HS-5 (cell line): ENCODE results near the gene DENND2D.

ENCODE experiments used
- DNase-seq: peaks from one replicate; pipeline ENCODE4 v3.0.0-alpha.2; 2012; ENCODE audit warnings: low read depth

The DENND2D gene

GRCh38 chr1:111202707-111203623 lies 2.5 kb upstream of the DENND2D start:
- no peak for DNase-seq

GRCh38 chr1:111202366-111202706 lies 1.9 kb upstream of the DENND2D start:
- no peak for DNase-seq

DNA sequence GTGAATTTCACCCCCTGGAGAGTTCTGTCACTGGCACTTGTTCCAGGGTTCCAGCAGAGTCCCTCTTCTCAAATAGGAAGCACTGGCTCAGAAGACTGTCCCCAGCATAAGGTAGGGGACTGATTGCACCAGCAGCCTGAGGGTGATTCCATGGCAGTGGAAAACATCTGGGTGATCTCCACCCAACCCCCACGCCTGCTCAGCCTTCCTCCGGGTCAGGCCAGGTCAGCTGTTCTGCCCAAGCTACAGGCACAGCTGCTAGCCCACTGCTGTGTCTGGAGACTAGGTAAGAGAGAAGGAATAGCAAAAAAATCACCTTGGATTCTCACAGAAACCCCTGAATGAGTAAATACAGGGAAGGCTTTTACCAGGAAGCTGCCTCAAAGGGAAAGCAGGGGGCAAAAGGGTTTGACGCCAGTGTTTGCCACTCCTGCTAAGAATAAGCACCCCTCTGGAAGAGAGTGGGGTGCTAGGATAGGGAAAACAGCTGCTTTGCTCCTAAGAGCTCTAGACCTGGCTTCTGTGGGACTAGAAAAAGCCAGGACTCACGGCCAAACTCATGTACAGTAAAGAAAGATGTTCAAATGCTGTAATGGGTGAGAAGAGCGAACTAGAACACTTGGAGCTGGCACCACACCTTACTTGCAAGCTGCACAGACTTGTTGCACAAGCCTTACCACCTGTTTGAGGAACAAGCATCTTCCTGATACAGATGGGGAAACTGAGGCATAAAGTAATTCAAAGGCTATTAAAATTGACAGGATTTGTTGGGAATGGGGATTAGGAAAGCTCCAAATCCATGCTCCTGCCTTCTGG lies 1.0 kb upstream of the DENND2D start:
- no peak for DNase-seq

- no peak for DNase-seq
Observed at GRCh38 chr1:111200802-111201161, 336 bp upstream of the DENND2D start.

DNA sequence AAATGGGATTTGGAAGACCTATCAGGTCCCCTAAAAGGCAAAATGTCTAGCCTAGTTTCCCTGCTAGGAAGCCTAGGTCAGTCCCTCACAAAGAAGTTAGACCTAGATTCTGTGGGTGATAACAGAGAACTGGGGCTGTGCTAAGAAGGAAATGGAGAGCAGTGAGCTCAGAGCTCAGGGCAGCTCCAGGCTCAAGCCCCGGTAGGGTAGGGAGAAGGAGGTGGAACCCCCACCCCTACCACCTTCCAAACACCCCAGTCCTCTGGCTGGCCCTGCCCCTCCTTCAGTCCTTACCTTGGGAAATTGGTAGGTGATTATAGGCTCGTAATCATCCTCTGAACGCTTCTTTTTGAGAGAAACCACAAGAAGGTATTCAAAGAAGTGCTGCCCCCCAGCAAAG lies 1.1 kb downstream of the DENND2D start:
- no peak for DNase-seq

DNA sequence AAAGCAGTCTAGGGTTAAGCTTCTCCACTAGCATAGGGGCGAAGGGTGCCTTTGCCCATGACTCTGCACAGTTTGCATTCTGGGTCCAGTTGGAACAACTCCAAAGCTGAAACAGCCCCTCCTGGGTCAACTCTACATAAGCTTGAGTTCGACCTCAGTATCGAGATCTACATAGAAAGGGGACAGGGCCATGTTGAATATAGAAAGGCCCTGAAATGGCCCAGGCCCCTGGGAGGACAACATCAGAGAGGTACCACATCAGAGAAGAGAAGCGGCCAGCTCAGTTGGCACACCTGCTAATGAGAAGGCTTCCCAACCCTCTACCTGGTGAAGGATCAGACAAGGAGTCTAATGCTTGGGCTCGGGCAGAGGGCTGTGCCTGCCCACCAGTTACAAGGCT lies 1.6 kb downstream of the DENND2D start:
- DNase-seq: no peak

DNA sequence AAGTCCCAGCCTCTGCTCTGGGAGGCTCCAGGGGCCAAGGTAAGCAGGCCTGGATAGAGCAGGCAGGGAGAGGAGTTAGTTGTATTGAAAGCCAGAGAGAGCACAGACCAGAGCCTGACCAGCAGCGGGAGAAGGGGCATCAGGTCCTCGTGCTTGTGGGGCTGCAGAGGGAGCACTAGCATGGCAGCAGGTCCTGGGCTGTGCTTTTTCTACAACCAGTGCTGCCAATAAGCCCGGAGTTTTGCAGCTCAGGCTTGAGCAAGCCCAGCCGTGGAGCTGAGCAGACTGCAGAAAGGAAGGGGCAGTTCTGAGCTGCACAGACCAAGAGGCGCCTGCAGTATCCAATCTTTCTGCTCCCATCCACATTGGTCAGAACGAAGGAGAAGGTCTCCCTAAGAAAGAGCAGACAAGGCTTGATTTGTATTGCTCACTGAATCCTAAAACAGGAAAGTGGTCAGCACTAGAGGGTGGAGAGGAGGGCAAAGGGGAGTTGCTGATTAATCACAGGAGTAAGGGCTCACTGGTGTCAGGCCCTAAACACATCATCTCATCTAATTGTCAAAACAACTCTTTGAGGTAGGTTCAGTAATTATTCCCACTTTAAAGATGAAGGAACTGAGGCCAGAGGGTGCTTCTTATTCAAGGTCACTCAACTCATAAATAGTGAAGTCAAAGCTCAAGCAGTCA lies 2.7 kb downstream of the DENND2D start:
- no peak for DNase-seq

DNA sequence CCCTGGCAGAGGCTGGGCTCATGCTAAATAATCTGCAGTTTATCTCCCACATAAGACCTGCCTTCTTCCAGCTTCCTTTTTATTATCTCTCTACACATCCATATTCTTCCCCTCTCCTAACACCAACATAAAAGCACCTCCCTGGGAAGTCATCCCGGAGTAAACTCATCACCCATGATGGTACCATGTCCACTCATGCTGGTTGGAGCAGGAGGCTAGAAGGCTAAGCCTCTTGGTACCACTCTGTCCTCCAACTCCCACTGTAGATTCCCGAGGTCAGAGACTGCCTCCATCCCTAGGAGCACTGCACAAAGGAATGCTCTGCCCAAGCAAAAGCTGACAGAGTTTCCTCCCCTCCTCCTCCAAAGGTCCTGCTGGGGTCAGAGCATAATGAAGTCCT lies 4.2 kb downstream of the DENND2D start:
- DNase-seq: no peak

GRCh38 chr1:111195002-111195684 lies 5.3 kb downstream of the DENND2D start:
- DNase-seq: no peak

DNA sequence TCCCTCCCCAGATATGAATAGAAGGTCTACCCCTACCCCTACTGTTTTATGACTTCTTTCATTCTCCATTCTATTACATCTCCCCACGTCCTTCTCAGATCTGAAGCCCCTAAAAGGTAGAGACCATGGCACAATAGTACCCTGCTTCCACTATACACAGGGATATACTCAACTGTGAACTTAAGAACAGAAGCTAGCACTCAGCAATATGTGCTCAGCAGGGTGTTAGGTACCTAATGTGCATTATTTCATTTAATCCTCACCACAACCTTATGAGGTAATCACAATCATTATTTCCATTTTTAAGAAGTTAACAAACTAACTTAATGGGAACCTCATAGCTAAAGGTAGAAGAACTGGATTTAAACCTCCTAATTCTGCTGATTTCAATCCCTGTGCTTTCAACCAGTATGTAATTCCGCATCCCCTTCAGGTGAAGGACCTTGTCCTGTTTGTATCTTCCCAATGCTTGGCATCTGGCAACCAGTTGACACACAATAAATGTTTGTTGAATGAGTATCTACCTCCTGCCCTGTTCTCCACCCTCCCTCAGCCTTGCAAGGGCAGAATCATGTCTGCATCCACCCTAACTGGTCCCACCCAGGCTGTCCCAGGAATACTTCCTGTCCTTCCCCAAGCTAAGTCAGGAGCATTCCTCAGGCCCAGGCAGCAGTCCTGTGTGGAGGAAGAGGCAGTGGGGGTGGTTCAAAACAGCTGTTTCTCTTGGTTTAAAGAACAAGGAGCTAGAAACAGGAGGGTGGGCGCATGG lies 6.5 kb downstream of the DENND2D start:
- no peak for DNase-seq

DNA sequence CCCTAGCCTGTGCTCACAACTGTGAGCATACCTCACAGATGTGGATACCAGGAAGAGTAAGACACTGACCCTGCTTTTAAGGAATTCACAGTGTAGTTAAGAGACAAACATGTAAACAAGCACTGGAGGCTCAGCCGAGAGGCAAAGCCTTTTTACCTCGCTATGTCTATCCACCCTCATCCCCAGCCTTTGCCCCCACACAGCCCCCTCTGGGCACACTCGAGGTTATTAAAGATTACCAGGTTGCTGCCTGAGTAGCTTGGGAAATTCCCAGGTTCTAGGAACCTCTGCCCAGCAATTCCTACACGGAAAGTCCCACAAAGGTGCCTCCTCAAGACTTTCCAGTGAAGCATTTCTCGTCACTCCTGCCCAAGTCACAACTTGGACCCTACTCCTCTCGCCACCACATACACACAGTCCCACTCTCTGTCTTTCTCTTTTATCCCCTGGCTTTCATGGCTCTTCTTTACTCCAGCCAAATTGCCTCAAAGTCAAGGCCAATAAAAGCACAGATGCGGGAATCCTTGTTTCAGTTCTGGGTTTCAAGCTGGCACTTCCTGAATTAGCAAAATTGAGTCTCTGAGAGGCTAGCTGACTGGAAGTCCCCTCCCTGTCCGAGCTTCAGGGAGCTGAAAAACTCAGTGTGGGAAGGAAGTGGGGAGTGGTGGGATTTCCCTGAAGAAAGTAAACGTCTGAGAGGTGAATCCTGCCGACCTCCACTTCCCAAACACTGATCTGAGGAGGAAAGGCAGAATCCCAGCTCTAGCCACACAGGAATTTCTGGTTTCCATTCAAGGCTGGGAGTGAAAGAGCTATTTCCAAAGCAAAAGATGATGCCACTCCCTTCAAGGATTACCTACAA lies 7.6 kb downstream of the DENND2D start:
- no peak for DNase-seq

DNA sequence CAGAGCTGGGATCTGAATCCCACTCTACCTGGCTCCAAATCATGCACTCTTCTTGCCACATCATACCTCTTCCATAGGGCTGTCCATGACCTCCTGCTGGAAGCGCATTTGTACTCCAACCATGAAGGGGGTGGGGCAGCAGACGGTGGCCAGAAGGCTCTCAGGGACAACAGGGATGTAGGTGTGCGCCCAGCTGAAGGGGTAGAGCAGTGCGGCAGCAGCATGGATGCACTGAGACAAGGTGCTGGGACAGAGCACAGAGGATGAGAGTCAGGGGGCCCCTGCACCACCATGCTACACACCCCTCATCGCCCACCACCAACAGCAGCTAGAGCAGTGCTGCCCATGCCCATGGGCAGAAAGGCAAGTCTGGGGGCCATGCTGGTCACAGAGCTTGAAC lies 8.4 kb downstream of the DENND2D start:
- DNase-seq: no peak

DNA sequence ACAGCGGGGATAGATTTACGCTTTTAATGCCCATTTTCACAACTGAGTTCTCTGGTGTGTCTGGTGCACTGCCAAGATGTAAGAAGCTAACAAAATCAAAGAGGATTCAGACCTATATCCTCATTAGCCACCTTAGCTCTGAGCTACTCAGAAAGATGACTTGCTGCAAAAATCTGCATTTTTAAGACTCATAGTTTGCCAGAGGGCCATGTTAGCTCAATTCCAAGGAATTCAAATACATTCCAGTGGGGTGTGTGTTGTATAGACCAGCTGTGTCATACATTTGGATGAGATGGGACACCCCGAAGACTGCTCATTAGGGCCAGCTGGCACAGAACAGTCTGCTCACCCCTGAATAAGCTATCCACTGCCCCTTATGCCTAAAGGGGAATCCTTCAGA lies 8.9 kb downstream of the DENND2D start:
- peak; percentile 63 for DNase-seq

DNA sequence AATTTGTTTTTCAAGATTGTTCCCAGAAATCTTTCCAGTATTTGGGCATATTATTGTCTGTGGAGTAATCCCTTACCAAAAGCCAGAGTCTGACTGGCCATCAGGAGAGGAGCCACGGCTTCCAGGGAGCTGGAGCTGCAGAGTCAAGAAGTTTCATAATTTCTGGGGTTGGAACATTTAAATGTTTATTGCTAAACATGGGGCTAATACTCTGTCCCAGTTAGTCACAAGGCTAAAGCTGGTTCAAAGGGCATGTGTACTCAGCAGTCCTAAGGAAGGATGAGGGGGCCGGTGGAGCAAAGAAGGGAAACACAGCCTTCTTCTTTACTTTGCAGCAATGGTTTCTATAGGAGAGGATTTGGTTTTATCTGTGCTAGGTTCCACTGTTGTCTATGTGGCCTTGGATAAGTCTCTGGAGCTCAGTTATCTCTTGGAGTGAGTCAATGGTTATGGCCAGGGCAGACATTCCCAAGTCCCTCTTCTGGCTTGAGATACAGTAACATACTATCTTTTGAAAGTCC lies 9.5 kb downstream of the DENND2D start:
- DNase-seq: peak; percentile 51

DNA sequence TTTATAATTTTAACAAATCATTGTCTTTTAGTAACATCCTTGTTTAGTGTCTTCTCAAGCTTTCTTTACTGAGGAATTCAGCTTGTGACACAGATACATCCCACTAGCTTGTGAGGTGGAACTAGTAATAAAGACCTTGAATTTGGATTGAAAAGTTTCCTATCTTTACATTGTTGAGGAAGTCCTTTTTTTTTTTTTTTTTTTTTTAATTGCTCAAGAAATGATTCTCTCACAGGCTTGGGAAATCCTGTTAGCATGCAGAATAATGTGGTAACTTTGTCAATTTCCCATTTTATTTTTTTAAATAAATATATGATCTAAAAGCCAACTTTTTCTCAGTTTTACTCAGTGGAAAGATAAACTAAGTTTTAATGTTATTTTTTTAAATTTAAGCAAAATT lies 15.8 kb downstream of the DENND2D start:
- DNase-seq: no peak

- DNase-seq: no peak
Observed at GRCh38 chr1:111183308-111184069, 17.0 kb downstream of the DENND2D start.

- no peak for DNase-seq
Observed at GRCh38 chr1:111182052-111182451, 18.4 kb downstream of the DENND2D start.

DNA sequence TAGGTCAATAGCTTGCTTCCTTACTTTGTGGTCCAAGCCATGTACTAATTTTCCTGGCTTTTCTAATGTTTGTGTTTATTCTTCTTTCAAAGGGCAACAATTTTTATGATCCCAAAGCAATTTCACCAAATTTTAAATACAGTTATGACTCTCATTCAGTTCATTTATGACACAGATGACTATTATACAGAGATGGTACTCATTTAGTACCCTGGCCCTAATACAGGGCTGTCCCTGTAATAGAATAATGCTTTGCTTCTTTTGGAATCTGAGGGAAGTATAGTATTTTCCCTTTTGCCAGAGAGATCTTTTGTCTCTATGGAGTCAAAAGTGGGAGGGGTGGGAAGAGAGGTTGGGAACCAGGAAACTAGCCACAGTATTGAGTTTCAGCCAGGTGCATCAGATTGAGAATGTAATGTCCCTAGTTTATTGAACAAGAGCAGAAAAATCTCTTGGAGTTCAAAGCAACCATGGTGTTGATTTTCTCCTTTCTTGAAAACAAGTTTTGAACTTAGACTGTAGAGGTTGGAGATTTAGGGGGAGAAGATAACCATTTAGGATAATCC lies 20.4 kb downstream of the DENND2D start:
- DNase-seq: no peak

DNA sequence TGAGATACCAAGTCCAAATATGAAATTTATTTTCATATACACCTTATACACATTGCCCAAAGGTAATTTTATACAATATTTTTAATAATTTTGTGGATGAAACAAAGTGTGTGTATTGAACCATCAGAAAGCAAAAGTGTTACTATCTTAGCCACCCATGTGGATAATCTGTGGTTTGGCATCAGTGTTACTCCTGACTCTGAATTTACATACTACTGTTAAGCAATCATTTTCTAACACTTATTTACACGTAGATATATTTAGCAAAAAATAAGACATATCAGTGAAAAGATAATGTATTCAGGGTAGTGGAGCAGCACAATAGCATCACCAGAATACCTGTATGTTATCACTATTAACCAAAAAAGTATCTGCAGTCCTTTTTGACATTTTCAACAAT lies 23.8 kb downstream of the DENND2D start:
- no peak for DNase-seq
